K562 (cell line): ENCODE measurements around the gene SUCLG1.

Experiments
- CTCF ChIP-seq, 3 experiments: IDR thresholded peaks in 2 of 3; conservative IDR thresholded peaks in 1 of 3; 2 replicates each; pipeline ENCODE4 v1.5.1; 2011 to 2012; ENCODE audit warnings: low read length in 3 of 3, mild to moderate bottlenecking in 3 of 3, control low read depth in 2 of 3, improper control_type of control experiment in 1 of 3, inconsistent platforms in 1 of 3, low read depth in 1 of 3, mixed read lengths in 1 of 3, moderate library complexity in 1 of 3; ENCODE audit not compliant: insufficient read depth in 2 of 3
- ELK1 ChIP-seq: sonication (generic); formaldehyde crosslinking; IDR thresholded peaks from 2 replicates; pipeline ENCODE4 v1.8.1; 2022; ENCODE audit warnings: missing genetic modification reagents
- EP300 ChIP-seq: IDR thresholded peaks from 2 replicates; pipeline ENCODE4 v1.6.1; 2012; ENCODE audit warnings: low read length, improper control_type of control experiment
- FOSL1 ChIP-seq: fragments of 200-800 bp; sonication (Bioruptor generic); conservative IDR thresholded peaks from 2 replicates; pipeline ENCODE4 v1.6.1; 2016; ENCODE audit warnings: missing genetic modification characterization, missing compliant biosample characterization
- LEF1 ChIP-seq: fragments of 450-650 bp; IDR thresholded peaks from 2 replicates; pipeline ENCODE4 v1.6.1; 2016; ENCODE audit warnings: mild to moderate bottlenecking

- TF ChIP-seq CTCF (IDR thresholded peaks at IDR 0.05 in 2 of 3, conservative IDR thresholded peaks at IDR 0.05 in 1 of 3; ENCODE audit: insufficient read depth in 2 of 3, low read depth in 1 of 3, low read length in 3 of 3) (no peak), LEF1 (no peak), EP300 (no peak), ELK1 (CRISPR knock-in tag) (no peak), FOSL1 (tag) (no peak)
These were observed 69.3 kb downstream of the SUCLG1 start for GRCh38 chr2:84389794-84390193.
